MM.1S (cell line): Measurements from ENCODE around the gene SLC25A22.

Experiments
- CTCF ChIP-seq: fragments of 300-600 bp; sonication (generic); IDR thresholded peaks from 2 replicates; pipeline ENCODE4 v1.5.1; 2016; ENCODE audit warnings: antibody characterized with exemption, low read length, mixed read lengths
- EZH2 ChIP-seq: fragments of 300-600 bp; sonication (generic); optimal IDR thresholded peaks from 2 replicates; pipeline ENCODE3; 2017; ENCODE audit warnings: low read depth, mild to moderate bottlenecking, antibody characterized with exemption, low read length, mixed read lengths

- no peak for TF ChIP-seq CTCF
- no peak for TF ChIP-seq EZH2
Observed at GRCh38 chr11:838441-839279, 40.6 kb upstream of the SLC25A22 start.
